PC-3 (cell line): ENCODE data around the gene PFKFB4. TPM values are rescaled to one million over a fixed set of nuclear protein-coding genes. Genes with fewer than 3 reads are reported as not detected.

Experiments used
- ATAC-seq: fragments of 200-7000 bp; cut with Tn5 transposase; 2 replicates; pipeline ENCODE4 v1.9.1; 2020; ENCODE audit warnings: mild to moderate bottlenecking, moderate library complexity
- BruUV-seq: library from RNA; stranded (reverse); fragments of 400-500 nt; replicated peaks from 2 replicates; lab custom pipeline; 2021; lab: Mats Ljungman, UMichigan
- CTCF ChIA-PET: fragments of 300-600 bp; sonication (Branson Sonifier 250); formaldehyde crosslinking; loops from one replicate; lab custom pipeline; 2022; ENCODE audit warnings: antibody characterized with exemption; lab: Charles Lee
- POLR2A ChIA-PET: fragments of 300-600 bp; sonication (Branson Sonifier 250); formaldehyde crosslinking; loops from one replicate; lab custom pipeline; 2022; ENCODE audit warnings: antibody characterized with exemption; ENCODE audit not compliant: unreplicated experiment; lab: Charles Lee
- DNase-seq: peaks from one replicate; pipeline ENCODE4 v3.0.0-alpha.2; 2015
- H2AFZ ChIP-seq: fragments of 300-600 bp; sonication (generic); 2 replicates; pipeline ENCODE4 v1.6.0; 2016; ENCODE audit warnings: antibody characterized with exemption, low read length
- H3F3A ChIP-seq: fragments of 300-600 bp; sonication (generic); one replicate; pipeline ENCODE4 v1.6.0; 2017; ENCODE audit warnings: antibody characterized with exemption, low read length, control low read depth, mild to moderate bottlenecking; ENCODE audit not compliant: unreplicated experiment
- H3K27ac ChIP-seq: fragments of 300-600 bp; sonication (generic); 2 replicates; pipeline ENCODE4 v1.5.1; 2016; ENCODE audit warnings: mild to moderate bottlenecking, low read length
- H3K27me3 ChIP-seq: fragments of 300-600 bp; sonication (generic); 2 replicates; pipeline ENCODE4 v1.6.1; 2016; ENCODE audit warnings: low read length, mixed read lengths
- H3K36me3 ChIP-seq: fragments of 300-600 bp; sonication (generic); 2 replicates; pipeline ENCODE4 v1.6.1; 2016; ENCODE audit warnings: low read depth, mixed run types, low read length, mixed read lengths
- H3K4me1 ChIP-seq: fragments of 300-600 bp; sonication (generic); 2 replicates; pipeline ENCODE4 v1.5.1; 2016; ENCODE audit warnings: low read length; ENCODE audit not compliant: insufficient read depth
- H3K4me2 ChIP-seq: fragments of 300-600 bp; sonication (generic); 2 replicates; pipeline ENCODE4 v1.6.0; 2016; ENCODE audit warnings: low read length
- H3K4me3 ChIP-seq: fragments of 300-600 bp; sonication (generic); 2 replicates; pipeline ENCODE4 v1.5.1; 2016; ENCODE audit warnings: mild to moderate bottlenecking, low read length, mixed read lengths
- H3K79me2 ChIP-seq: fragments of 300-600 bp; sonication (generic); 2 replicates; pipeline ENCODE4 v1.6.1; 2017; ENCODE audit warnings: low read length, mixed read lengths
- H3K9ac ChIP-seq: fragments of 300-600 bp; sonication (generic); 2 replicates; pipeline ENCODE4 v1.6.0; 2016; ENCODE audit warnings: mild to moderate bottlenecking, low read length
- H3K9me2 ChIP-seq: fragments of 300-600 bp; sonication (generic); replicated peaks from 2 replicates; pipeline ENCODE4 v1.6.1; 2016; ENCODE audit warnings: mixed run types, low read length, mixed read lengths
- H3K9me3 ChIP-seq: fragments of 300-600 bp; sonication (generic); 2 replicates; pipeline ENCODE4 v1.6.1; 2016; ENCODE audit warnings: low read length, mixed read lengths
- H4K20me1 ChIP-seq: fragments of 300-600 bp; sonication (generic); 2 replicates; pipeline ENCODE4 v1.6.1; 2016; ENCODE audit warnings: low read length, mixed read lengths
- EZH2 ChIP-seq: fragments of 300-600 bp; sonication (generic); IDR thresholded peaks from one replicate; pipeline ENCODE4 v1.6.1; 2017; ENCODE audit warnings: antibody characterized with exemption, mild to moderate bottlenecking, low read length; ENCODE audit not compliant: unreplicated experiment
- EZH2phosphoT487 ChIP-seq: fragments of 300-600 bp; sonication (generic); IDR thresholded peaks from 2 replicates; pipeline ENCODE4 v1.6.1; 2018; ENCODE audit warnings: mild to moderate bottlenecking, antibody characterized with exemption, low read length, borderline replicate concordance
- intact Hi-C: fragments of 100-400 bp; cut with micrococcal nuclease; formaldehyde crosslinking; loops from 2 replicates; pipeline ENCODE4 v1.9.0; 2023
- total RNA-seq: library from RNA; depleted of rRNA; stranded (reverse); fragments of >200 nt; gene quantifications from 2 replicates; pipeline ENCODE4 v1.2.3, GENCODE V29; 2014
- TF ChIP-seq, protein P1 (sequence below): fragments of 300-600 bp; sonication (generic); conservative IDR thresholded peaks from 2 replicates; pipeline ENCODE4 v1.5.1; 2017; ENCODE audit warnings: antibody characterized with exemption, low read depth, mild to moderate bottlenecking, low read length

The PFKFB4 gene
- total RNA-seq, 1 experiment from 2014 or later, result 33.5 TPM

GRCh38 chr3:48538451-48538850 lies 18.2 kb downstream of the PFKFB4 start:
- POLR2A ChIA-PET, result no interaction called here
- CTCF ChIA-PET, result no interaction called here
- Histone ChIP-seq H3K36me3 (peaks cover 37% of the 10 kb centered on the region), H3F3A (no peaks in the 10 kb centered on the region), H3K9me2 (no peaks in the 10 kb centered on the region), H3K4me3 (no peak overlapping the region), H3K79me2 (no peaks in the 10 kb centered on the region), H3K27me3 (no peaks in the 10 kb centered on the region), H3K9ac (no peak overlapping the region), H4K20me1 (no peaks in the 10 kb centered on the region), H3K27ac (no peak overlapping the region), H3K4me1 (no peaks in the 10 kb centered on the region), H3K4me2 (no peak overlapping the region), H3K9me3 (no peaks in the 10 kb centered on the region), H2AFZ (no peak overlapping the region)
- TF ChIP-seq EZH2, result no peak
- TF ChIP-seq, protein P1, sequence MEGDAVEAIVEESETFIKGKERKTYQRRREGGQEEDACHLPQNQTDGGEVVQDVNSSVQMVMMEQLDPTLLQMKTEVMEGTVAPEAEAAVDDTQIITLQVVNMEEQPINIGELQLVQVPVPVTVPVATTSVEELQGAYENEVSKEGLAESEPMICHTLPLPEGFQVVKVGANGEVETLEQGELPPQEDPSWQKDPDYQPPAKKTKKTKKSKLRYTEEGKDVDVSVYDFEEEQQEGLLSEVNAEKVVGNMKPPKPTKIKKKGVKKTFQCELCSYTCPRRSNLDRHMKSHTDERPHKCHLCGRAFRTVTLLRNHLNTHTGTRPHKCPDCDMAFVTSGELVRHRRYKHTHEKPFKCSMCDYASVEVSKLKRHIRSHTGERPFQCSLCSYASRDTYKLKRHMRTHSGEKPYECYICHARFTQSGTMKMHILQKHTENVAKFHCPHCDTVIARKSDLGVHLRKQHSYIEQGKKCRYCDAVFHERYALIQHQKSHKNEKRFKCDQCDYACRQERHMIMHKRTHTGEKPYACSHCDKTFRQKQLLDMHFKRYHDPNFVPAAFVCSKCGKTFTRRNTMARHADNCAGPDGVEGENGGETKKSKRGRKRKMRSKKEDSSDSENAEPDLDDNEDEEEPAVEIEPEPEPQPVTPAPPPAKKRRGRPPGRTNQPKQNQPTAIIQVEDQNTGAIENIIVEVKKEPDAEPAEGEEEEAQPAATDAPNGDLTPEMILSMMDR, result no peak
- no peak for TF ChIP-seq EZH2phosphoT487
- intact Hi-C loops, result no loop called here
- no TSS peak for BruUV-seq
- ATAC-seq (no peak), DNase-seq (no peak)

- TF ChIP-seq, protein P1, result no peak
- no peak for TF ChIP-seq EZH2
- no peak for TF ChIP-seq EZH2phosphoT487
- Histone ChIP-seq H3K27me3 (no peaks in the 10 kb centered on the region), H3K4me1 (no peaks in the 10 kb centered on the region), H3K27ac (no peak overlapping the region), H3K9ac (no peak overlapping the region), H3K4me2 (no peak overlapping the region), H3K4me3 (no peak overlapping the region), H2AFZ (no peak overlapping the region), H4K20me1 (no peaks in the 10 kb centered on the region), H3K79me2 (no peaks in the 10 kb centered on the region), H3F3A (no peaks in the 10 kb centered on the region), H3K9me2 (no peaks in the 10 kb centered on the region), H3K9me3 (no peaks in the 10 kb centered on the region), H3K36me3 (peaks cover 48% of the 10 kb centered on the region)
- intact Hi-C loops, result no loop called here
- ChIA-PET POLR2A (no interaction called here), CTCF (no interaction called here)
- peak; percentile 61 for ATAC-seq
- BruUV-seq, result no TSS peak
- no peak for DNase-seq
Observed at GRCh38 chr3:48536785-48537184, 19.8 kb downstream of the PFKFB4 start.

DNA sequence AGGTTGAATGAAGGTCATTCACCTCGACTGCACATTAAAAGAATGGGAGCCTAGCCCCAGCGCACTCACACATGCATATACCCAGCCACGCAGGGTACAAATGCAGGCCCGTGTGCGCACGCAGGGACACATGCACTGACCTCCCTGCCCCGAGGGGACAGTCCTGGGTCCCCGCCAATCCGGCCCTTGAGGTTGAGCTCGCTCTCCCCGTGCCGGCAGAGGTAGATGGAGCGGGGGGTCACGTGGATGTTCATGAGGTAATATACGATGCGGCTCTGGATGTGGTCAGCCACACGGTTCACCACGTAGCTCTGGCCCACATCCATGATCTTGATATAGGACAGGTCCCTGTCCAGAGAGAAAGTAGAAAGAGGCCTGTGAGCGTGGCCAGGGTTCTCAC lies 20.5 kb downstream of the PFKFB4 start:
- H3K36me3 ChIP-seq, result peaks cover 48% of the 10 kb centered on the region
- intact Hi-C loops, result no loop called here
- H3K4me2 ChIP-seq, result no peak overlapping the region
- no peaks in the 10 kb centered on the region for H4K20me1 ChIP-seq
- no peaks in the 10 kb centered on the region for H3K4me1 ChIP-seq
- H3K9me3 ChIP-seq, result no peaks in the 10 kb centered on the region
- ChIA-PET POLR2A (no interaction called here), CTCF (no interaction called here)
- no peaks in the 10 kb centered on the region for H3K9me2 ChIP-seq
- H3K4me3 ChIP-seq, result no peak overlapping the region
- no peak for TF ChIP-seq EZH2
- TF ChIP-seq EZH2phosphoT487, result no peak
- TF ChIP-seq, protein P1, result no peak
- H3K79me2 ChIP-seq, result no peaks in the 10 kb centered on the region
- DNase-seq (no peak), ATAC-seq (no peak)
- no peak overlapping the region for H3K9ac ChIP-seq
- BruUV-seq, result no TSS peak
- H3K27me3 ChIP-seq, result no peaks in the 10 kb centered on the region
- no peaks in the 10 kb centered on the region for H3F3A ChIP-seq
- no peak overlapping the region for H2AFZ ChIP-seq
- no peak overlapping the region for H3K27ac ChIP-seq
